ENCODE measurements around the gene SUPT4H1. TPM values are rescaled to one million over a fixed set of nuclear protein-coding genes. Genes with fewer than 3 reads are reported as not detected.
"Not testable (repeated sequence)": the region's sequence is repeated elsewhere in the genome, so short reads cannot be mapped to it uniquely, and the experiment has no call there.

SUPT4H1 gene
- total RNA-seq, 1 donor from 2014 or later: 55.2 TPM

- Histone ChIP-seq H3K36me3 (peaks cover 66% of the 10 kb centered on the region), H3K9me3 (replicated peaks) (no peaks in the 10 kb centered on the region), H3K4me1 (peaks cover 17% of the 10 kb centered on the region), H3K27ac (replicated peaks) (no peak overlapping the region), H3K4me3 (no peak overlapping the region), H3K27me3 (ENCODE audit: low read depth) (no peaks in the 10 kb centered on the region)
- DNase-seq: no peak
- TF ChIP-seq CTCF (IDR thresholded peaks at IDR 0.05; ENCODE audit: borderline replicate concordance): no peak
- intact Hi-C loops (cut with micrococcal nuclease): no loop called here
These were observed 6.5 kb downstream of the SUPT4H1 start for GRCh38 chr17:58345500-58345899.

- intact Hi-C loops (cut with micrococcal nuclease): no loop called here
- TF ChIP-seq CTCF (IDR thresholded peaks at IDR 0.05; ENCODE audit: borderline replicate concordance): no peak
- H3K4me1 ChIP-seq: peaks cover 14% of the 10 kb centered on the region
- H3K27ac ChIP-seq (replicated peaks): no peak overlapping the region
- peaks cover under 1% of the 10 kb centered on the region for H3K27me3 ChIP-seq (ENCODE audit: low read depth)
- H3K4me3 ChIP-seq: no peak overlapping the region
- H3K9me3 ChIP-seq (replicated peaks): no peaks in the 10 kb centered on the region
- no peak for DNase-seq
- peaks cover 59% of the 10 kb centered on the region for H3K36me3 ChIP-seq
These were observed 7.2 kb downstream of the SUPT4H1 start for GRCh38 chr17:58344791-58345157.

DNA sequence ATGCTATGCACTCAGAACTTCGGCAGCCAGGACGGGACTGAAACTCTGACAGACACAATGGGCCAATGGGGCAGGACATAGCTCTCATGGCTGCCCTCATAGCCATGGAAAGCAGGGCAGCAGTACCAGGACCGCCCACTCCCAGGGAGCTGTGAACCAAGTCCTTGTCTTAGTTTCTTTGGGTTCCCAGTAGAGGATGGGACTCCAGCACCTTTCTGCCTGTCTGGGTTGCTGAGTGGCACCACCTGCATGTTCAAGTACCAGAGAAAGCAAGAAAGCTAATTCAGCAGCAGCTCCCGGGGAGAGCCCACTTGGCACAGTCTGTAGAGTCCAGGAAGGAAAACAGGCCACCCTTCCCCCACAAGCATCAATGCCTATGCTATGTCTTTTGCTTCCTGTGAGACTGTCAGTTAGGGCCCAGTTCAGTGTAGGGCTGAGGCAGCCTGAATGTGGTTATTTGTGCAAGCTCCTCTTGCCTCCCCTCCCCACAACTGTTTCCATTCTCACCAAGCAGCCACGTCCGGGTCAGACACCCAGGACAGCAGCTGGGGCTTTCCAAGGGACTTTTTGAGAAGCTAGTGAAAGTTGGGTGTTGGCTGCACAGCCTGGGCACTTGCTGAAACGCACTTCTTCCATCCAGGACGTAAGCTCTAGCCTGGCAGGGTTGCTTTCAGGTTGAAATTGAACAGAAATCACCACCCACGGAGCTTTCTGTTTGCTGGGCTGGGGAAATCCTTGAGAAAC is 7.8 kb downstream of the SUPT4H1 start:
- DNase-seq: no peak
- no peak for TF ChIP-seq CTCF (IDR thresholded peaks at IDR 0.05; ENCODE audit: borderline replicate concordance)
- Histone ChIP-seq H3K9me3 (replicated peaks) (no peaks in the 10 kb centered on the region), H3K36me3 (peaks cover 54% of the 10 kb centered on the region), H3K27ac (replicated peaks) (no peak overlapping the region), H3K27me3 (ENCODE audit: low read depth) (peaks cover 6% of the 10 kb centered on the region), H3K4me1 (peaks cover 12% of the 10 kb centered on the region), H3K4me3 (no peak overlapping the region)
- intact Hi-C loops (cut with micrococcal nuclease): no loop called here

- Histone ChIP-seq H3K9me3 (replicated peaks) (no peaks in the 10 kb centered on the region), H3K27me3 (ENCODE audit: low read depth) (peaks cover 17% of the 10 kb centered on the region), H3K4me3 (no peak overlapping the region), H3K27ac (replicated peaks) (no peak overlapping the region), H3K36me3 (peaks cover 43% of the 10 kb centered on the region), H3K4me1 (peaks cover 10% of the 10 kb centered on the region)
- DNase-seq: no peak
- intact Hi-C loops (cut with micrococcal nuclease): no loop called here
- TF ChIP-seq CTCF (IDR thresholded peaks at IDR 0.05; ENCODE audit: borderline replicate concordance): no peak
These were observed 8.9 kb downstream of the SUPT4H1 start for GRCh38 chr17:58343131-58343530.

DNA sequence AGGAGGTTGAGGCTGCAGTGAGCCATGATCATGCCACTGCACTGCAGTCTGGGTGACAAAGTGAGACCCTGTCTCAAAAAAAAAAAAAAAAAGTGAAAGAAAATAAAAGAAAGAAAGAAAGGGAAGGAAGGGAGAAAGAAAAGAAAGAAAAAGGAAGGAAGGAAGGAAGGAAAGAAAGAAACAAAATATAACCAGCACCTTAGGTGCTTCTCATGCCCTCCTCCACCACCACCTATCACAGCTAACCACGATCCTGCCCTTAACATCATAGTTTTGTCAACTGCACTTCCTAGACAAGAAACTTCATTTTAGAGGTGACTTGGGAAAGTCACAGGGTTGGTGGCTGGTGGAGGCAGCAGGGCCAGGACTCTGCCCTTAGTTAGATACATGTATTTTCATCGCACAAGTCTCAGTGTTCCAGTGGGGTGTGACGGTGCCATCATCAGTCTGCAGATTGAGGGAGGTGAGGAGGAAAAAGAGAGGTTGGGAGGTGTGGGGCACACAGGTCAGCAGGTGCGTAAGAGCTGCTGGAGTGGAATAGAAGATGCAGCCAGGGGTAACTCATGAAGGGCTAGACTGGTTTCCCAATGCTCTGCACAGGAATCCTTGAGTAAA is 10.0 kb downstream of the SUPT4H1 start:
- Histone ChIP-seq H3K36me3 (peaks cover 31% of the 10 kb centered on the region), H3K4me1 (peaks cover 15% of the 10 kb centered on the region), H3K27ac (replicated peaks) (no peak overlapping the region), H3K27me3 (ENCODE audit: low read depth) (peaks cover 18% of the 10 kb centered on the region), H3K9me3 (replicated peaks) (no peaks in the 10 kb centered on the region), H3K4me3 (no peak overlapping the region)
- no peak for TF ChIP-seq CTCF (IDR thresholded peaks at IDR 0.05; ENCODE audit: borderline replicate concordance)
- no peak for DNase-seq
- intact Hi-C loops (cut with micrococcal nuclease): no loop called here

DNA sequence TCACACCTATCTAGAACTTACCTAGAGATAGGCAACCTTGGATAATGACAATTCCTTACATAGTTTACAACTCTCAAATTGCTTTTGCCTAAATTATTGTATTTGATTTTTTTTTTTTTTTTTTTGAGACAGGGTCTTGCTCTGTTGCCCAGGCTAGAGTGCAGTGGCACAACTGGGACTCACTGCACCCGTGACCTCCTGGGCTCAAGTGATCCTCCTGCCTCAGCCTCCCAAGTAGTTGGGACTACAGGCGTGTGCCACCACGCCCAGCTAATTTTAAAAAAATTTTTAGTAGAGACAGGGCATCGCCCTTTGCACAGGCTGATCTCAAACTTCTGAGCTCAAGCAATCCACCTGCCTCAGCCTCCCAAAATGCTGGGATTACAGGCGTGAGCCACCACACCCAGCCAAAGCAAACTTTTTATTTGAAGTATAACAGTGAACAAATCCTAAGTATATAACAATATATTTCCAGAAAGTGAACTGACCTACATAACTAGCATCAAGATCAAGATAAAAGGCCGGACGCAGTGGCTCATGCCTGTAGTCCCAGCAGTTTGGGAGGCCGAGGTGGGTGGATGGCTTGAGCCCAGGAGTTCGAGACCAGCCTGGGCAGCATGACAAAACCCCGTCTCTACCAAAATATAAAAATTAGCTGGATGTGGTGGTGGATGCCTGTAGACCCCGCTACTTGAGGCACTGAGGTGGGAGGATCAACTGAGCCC is 10.7 kb downstream of the SUPT4H1 start:
- not testable (repeated sequence) for H3K27ac ChIP-seq (replicated peaks)

More for the DNA sequence above, 10.7 kb downstream of the SUPT4H1 start:
- H3K9me3 ChIP-seq (replicated peaks); intact Hi-C loops (cut with micrococcal nuclease); DNase-seq; H3K4me3 ChIP-seq: not testable (repeated sequence)
- peaks cover 24% of the 10 kb centered on the region for H3K36me3 ChIP-seq
- peaks cover 21% of the 10 kb centered on the region for H3K4me1 ChIP-seq
- H3K27me3 ChIP-seq (ENCODE audit: low read depth): peaks cover 18% of the 10 kb centered on the region
